ENCODE results near the gene ZNF592.

Gene ZNF592

DNA sequence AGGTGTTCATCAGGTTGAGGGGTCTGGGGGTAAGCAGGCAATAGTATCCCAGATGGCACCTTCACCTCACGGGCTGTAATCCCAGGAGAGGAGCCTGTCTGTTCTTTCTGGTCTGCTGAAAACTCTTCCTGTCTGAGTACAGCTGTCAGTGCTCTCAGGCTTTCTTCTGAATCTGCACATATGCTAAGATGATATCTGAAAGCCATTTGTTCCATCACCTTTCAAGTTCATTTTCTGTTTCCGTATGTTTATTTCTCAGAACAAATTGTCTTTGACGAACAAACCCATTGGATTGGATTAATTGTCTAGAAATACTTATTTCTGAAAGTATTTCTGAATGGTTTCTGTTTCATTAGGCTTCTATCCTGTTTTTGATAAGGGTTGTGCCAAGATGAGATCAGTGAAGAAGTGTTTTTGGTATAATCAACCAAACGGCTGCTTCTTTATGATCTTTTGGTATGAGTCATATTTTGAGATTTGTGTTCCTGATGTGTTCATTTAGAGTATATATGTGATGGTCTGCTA lies 13.3 kb downstream of the ZNF592 start:
- H3K27ac ChIP-seq (ENCODE audit: low read depth, low read length): no peak overlapping the region
- peaks cover 8% of the 10 kb centered on the region for H3K4me1 ChIP-seq (ENCODE audit: control insufficient read depth, insufficient read depth, low read length, unreplicated experiment)

DNA sequence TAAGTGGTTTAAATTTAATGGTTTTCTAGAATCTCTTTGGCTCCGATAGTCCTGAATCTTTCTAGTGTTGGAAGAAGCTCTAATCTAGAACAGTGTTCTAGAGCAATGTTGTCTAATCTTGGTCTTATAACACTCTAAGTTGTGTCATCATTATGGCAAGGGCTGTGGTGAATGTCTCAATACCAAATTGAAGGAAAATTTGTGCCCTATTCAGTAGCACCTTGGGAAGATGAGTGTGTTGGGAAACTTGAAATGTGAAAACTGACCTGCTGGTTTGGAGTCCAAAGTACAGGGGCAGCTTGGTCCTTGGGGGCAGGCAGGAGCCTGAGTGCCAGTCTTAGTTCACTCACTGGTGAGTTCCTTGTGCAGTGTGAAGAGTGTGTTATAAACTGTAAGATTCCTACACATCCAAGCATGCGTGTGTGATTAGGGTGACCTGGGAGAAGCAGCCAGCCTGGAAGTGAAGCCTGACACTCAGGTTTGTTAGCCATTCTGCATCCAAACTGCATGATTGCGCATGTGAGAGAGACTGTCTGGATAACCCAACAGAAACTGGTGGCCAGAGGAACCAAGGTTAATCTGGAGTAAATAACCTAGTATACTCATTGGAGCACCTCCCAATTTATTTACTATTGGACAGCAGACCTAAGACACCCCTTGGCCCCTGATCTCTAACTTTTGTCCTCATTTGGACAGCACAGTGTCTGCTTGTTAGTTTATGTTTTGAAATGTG lies 14.6 kb downstream of the ZNF592 start:
- Histone ChIP-seq H2AFZ (ENCODE audit: low read length, unreplicated experiment) (no peak overlapping the region), H3K27ac (ENCODE audit: low read depth, low read length) (no peak overlapping the region), H3K27me3 (ENCODE audit: insufficient read depth, low read length) (no peaks in the 10 kb centered on the region), H3K79me2 (ENCODE audit: control insufficient read depth, insufficient read depth, low read length, unreplicated experiment) (peaks cover 86% of the 10 kb centered on the region), H3K36me3 (ENCODE audit: insufficient read depth, low read length) (no peaks in the 10 kb centered on the region; the same call in 1 of the 2 replicates), H3K4me3 (ENCODE audit: low read depth, low read length) (no peak overlapping the region), H3K4me1 (ENCODE audit: control insufficient read depth, insufficient read depth, low read length, unreplicated experiment) (peaks cover 8% of the 10 kb centered on the region)

More for the DNA sequence above, 13.3 kb downstream of the ZNF592 start:
- H3K36me3 ChIP-seq (ENCODE audit: insufficient read depth, low read length): no peaks in the 10 kb centered on the region; the same call in 1 of the 2 replicates
- no peak overlapping the region for H2AFZ ChIP-seq (ENCODE audit: low read length, unreplicated experiment)
- no peak overlapping the region for H3K4me3 ChIP-seq (ENCODE audit: low read depth, low read length)
- H3K27me3 ChIP-seq (ENCODE audit: insufficient read depth, low read length): no peaks in the 10 kb centered on the region
- peaks cover 95% of the 10 kb centered on the region for H3K79me2 ChIP-seq (ENCODE audit: control insufficient read depth, insufficient read depth, low read length, unreplicated experiment)

DNA sequence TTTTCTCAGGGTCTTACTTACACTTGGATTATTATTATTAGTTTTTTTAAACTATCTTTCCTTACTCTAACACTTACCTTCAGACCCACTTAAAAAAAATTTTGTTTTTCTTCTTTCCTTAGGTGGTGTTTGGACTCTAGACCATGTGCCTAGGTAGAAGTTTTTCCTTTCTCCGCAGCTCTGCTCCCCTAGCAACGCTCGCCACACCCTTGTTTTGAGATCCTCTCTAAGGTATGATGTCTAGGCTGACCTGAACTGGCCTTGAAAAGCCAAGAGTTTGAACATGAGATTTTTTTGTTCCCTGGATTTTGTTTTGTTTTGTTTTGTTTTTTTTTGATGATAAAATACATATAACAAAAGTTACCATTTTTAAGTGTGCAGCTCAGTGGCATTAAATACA lies 16.2 kb downstream of the ZNF592 start:
- H3K27ac ChIP-seq (ENCODE audit: low read depth, low read length): no peak overlapping the region
- no peak overlapping the region for H3K4me3 ChIP-seq (ENCODE audit: low read depth, low read length)
- H3K27me3 ChIP-seq (ENCODE audit: insufficient read depth, low read length): no peaks in the 10 kb centered on the region
- peaks cover 8% of the 10 kb centered on the region for H3K4me1 ChIP-seq (ENCODE audit: control insufficient read depth, insufficient read depth, low read length, unreplicated experiment)
- peaks cover 78% of the 10 kb centered on the region for H3K79me2 ChIP-seq (ENCODE audit: control insufficient read depth, insufficient read depth, low read length, unreplicated experiment)
- peaks cover 4% of the 10 kb centered on the region; the same call in 1 of the 2 replicates for H3K36me3 ChIP-seq (ENCODE audit: insufficient read depth, low read length)
- no peak overlapping the region for H2AFZ ChIP-seq (ENCODE audit: low read length, unreplicated experiment)

DNA sequence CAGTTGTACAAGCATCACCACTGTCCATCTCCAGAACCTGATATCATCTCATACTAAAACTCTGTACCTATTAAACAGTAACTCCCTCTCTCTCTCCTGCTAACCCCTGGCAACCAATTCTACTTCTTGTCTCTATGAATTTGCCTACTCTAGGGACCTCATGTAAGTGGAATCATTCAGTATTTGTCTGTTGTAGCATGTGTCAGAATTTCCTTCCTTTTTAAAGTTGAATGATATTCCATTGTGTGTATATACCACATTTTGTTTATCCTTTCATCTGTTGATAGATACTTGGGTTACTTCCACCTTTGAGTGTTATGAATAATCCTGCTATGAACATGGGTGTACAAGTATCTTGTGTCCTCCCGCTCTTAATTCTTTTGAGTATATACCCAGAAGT lies 16.6 kb downstream of the ZNF592 start:
- no peaks in the 10 kb centered on the region for H3K27me3 ChIP-seq (ENCODE audit: insufficient read depth, low read length)
- no peak overlapping the region for H3K27ac ChIP-seq (ENCODE audit: low read depth, low read length)
- peaks cover 4% of the 10 kb centered on the region; the same call in 1 of the 2 replicates for H3K36me3 ChIP-seq (ENCODE audit: insufficient read depth, low read length)
- no peak overlapping the region for H3K4me3 ChIP-seq (ENCODE audit: low read depth, low read length)
- H3K4me1 ChIP-seq (ENCODE audit: control insufficient read depth, insufficient read depth, low read length, unreplicated experiment): peaks cover 8% of the 10 kb centered on the region
- no peak overlapping the region for H2AFZ ChIP-seq (ENCODE audit: low read length, unreplicated experiment)
- H3K79me2 ChIP-seq (ENCODE audit: control insufficient read depth, insufficient read depth, low read length, unreplicated experiment): peaks cover 76% of the 10 kb centered on the region

DNA sequence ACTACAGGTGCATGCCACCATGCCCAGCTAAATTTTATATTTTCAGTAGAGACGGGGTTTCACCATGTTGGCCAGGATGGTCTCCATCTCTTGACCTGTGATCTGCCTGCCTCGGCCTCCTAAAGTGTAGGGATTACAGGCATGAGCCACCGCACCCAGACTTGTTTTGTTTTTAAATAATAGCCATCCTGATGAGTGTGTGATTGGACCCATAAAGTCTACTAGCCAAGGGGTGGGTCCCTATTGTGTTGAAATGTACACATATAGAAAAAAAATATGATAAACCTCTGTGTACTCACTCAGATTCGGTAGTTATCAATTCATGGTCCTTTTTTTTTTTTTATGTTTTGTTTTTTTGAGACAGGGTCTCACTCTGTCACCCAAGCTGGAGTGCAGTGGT lies 17.3 kb downstream of the ZNF592 start:
- Histone ChIP-seq H3K4me1 (ENCODE audit: control insufficient read depth, insufficient read depth, low read length, unreplicated experiment) (peaks cover 8% of the 10 kb centered on the region), H3K27ac (ENCODE audit: low read depth, low read length) (no peak overlapping the region), H2AFZ (ENCODE audit: low read length, unreplicated experiment) (no peak overlapping the region), H3K4me3 (ENCODE audit: low read depth, low read length) (no peak overlapping the region), H3K79me2 (ENCODE audit: control insufficient read depth, insufficient read depth, low read length, unreplicated experiment) (peaks cover 76% of the 10 kb centered on the region), H3K27me3 (ENCODE audit: insufficient read depth, low read length) (no peaks in the 10 kb centered on the region), H3K36me3 (ENCODE audit: insufficient read depth, low read length) (peaks cover 4% of the 10 kb centered on the region; the same call in 1 of the 2 replicates)

DNA sequence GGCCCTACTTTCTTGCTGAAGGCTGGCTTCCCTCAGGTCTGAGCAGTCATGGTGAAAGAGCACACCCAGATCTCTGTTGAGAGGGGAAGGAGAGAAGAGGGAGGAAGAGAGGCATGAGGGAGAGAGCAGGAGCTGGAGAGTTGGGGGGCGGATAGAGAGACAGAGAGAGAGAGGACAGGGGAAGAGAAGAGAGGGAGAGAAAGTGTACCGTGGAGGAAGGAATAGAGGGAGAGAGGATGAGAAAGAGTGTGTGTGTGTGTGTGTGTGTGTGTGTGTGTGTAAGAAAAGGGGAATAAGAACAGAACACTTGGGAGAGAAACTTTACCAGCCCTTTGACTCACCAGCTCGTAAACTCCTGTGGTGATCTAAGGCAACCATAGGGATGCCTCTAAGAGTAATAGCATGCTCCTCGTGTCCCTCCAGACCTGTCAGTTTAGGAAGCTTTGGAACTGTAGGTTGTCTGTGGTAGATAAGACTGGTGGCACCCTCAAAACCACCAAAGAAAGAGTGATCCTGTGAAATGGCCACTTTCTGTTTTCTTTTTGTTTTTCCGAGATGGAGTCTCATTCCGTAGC lies 18.2 kb downstream of the ZNF592 start:
- Histone ChIP-seq H3K4me3 (ENCODE audit: low read depth, low read length) (no peak overlapping the region), H3K27ac (ENCODE audit: low read depth, low read length) (no peak overlapping the region), H3K36me3 (ENCODE audit: insufficient read depth, low read length) (peaks cover 4% of the 10 kb centered on the region; the same call in 1 of the 2 replicates), H2AFZ (ENCODE audit: low read length, unreplicated experiment) (no peak overlapping the region), H3K79me2 (ENCODE audit: control insufficient read depth, insufficient read depth, low read length, unreplicated experiment) (peaks cover 74% of the 10 kb centered on the region), H3K27me3 (ENCODE audit: insufficient read depth, low read length) (no peaks in the 10 kb centered on the region), H3K4me1 (ENCODE audit: control insufficient read depth, insufficient read depth, low read length, unreplicated experiment) (peaks cover 4% of the 10 kb centered on the region)

DNA sequence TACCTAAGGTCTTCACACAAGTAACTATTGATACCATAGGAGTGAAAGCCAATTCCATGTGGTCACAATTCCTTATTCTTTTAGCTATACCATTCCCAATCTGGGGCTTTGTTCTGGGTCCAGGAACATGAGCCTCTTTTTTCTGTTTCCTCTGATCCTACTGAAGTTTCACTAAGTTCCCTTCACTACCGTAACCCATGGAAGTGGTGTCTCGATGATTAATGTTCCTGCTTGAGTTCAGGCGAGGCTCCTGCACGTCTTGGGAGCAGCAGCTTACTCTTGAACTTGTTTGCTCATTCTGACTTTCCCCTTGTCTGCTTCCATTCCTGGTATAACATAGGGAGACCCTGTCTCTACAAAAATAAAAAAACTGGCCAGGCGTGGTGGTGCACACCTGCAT lies 23.6 kb downstream of the ZNF592 start:
- Histone ChIP-seq H3K27me3 (ENCODE audit: insufficient read depth, low read length) (no peaks in the 10 kb centered on the region), H3K36me3 (ENCODE audit: insufficient read depth, low read length) (peaks cover 10% of the 10 kb centered on the region; the same call in 1 of the 2 replicates), H3K4me1 (ENCODE audit: control insufficient read depth, insufficient read depth, low read length, unreplicated experiment) (no peaks in the 10 kb centered on the region), H3K79me2 (ENCODE audit: control insufficient read depth, insufficient read depth, low read length, unreplicated experiment) (peaks cover 61% of the 10 kb centered on the region), H3K4me3 (ENCODE audit: low read depth, low read length) (no peak overlapping the region), H2AFZ (ENCODE audit: low read length, unreplicated experiment) (no peak overlapping the region), H3K27ac (ENCODE audit: low read depth, low read length) (no peak overlapping the region)

DNA sequence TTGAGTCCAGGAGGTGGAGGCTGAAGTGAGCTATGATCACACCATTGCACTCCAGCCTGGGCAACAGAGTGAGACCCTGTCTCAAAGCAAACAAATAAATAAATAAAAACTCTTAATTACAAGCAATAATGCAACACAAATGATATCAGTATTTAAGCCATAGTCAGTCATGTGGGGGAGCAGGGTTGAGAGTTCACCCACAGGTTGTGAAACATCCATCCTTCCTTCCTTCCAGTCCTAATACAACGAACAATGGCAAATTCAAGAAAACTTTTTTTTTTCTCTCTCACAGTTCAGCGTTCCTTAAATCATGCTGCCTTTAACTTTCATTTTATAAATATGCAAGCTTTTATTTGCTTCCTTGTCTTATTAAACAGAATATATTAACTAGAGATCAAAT lies 24.1 kb downstream of the ZNF592 start:
- Histone ChIP-seq H3K4me1 (ENCODE audit: control insufficient read depth, insufficient read depth, low read length, unreplicated experiment) (no peaks in the 10 kb centered on the region), H3K79me2 (ENCODE audit: control insufficient read depth, insufficient read depth, low read length, unreplicated experiment) (peaks cover 61% of the 10 kb centered on the region), H3K4me3 (ENCODE audit: low read depth, low read length) (no peak overlapping the region), H3K36me3 (ENCODE audit: insufficient read depth, low read length) (peaks cover 10% of the 10 kb centered on the region; the same call in 1 of the 2 replicates), H3K27me3 (ENCODE audit: insufficient read depth, low read length) (no peaks in the 10 kb centered on the region), H2AFZ (ENCODE audit: low read length, unreplicated experiment) (no peak overlapping the region), H3K27ac (ENCODE audit: low read depth, low read length) (no peak overlapping the region)

DNA sequence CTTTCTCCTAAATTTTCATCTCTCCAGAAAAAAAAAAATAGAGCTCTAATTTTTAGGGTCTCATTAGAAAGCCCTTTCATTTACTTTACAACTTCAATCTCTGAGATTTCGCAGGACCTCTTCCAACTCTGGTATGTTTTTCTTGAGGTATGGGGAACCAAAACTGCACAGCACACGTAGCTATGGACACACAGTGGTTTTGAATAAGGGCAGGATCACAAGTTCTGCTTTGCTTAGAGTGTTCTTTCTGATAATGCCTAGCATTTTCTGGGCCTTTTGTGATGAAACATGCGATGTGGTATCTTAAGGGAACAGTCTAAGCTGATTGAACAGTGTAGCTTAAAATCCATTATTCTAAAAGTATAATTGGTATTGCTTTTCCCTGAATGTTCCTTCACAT lies 25.3 kb downstream of the ZNF592 start:
- Histone ChIP-seq H3K27me3 (ENCODE audit: insufficient read depth, low read length) (no peaks in the 10 kb centered on the region), H3K27ac (ENCODE audit: low read depth, low read length) (no peak overlapping the region), H3K79me2 (ENCODE audit: control insufficient read depth, insufficient read depth, low read length, unreplicated experiment) (peaks cover 57% of the 10 kb centered on the region), H3K4me1 (ENCODE audit: control insufficient read depth, insufficient read depth, low read length, unreplicated experiment) (no peaks in the 10 kb centered on the region), H3K4me3 (ENCODE audit: low read depth, low read length) (no peak overlapping the region), H3K36me3 (ENCODE audit: insufficient read depth, low read length) (peaks cover 8% of the 10 kb centered on the region; the same call in 1 of the 2 replicates), H2AFZ (ENCODE audit: low read length, unreplicated experiment) (no peak overlapping the region)

DNA sequence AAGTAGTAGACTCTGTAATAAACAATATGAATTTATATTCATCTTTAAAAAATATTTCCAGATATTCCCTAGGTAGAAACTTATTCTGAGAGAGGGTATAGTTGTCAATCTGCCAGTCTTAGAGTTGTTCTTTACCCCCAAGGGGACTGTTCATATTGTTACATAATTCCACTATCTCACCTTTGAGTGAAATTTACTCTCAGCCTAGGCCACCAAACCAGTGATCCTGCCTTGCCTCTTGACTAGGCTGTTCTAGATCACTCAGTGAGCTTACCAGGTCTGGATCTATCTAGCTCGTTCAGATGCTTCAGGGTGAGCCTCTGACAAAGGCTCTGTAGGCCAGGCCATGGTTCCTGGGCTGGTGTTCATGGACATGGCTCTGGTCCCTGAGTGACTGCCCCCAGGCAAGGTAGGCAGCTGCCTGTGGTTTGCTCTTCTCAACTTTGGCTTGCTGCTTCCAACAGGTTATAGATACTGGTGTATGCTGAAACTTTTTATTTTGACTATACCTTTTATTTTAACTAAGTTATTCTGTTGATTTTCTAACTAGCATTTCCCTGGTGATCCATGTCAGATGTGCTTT lies 27.6 kb downstream of the ZNF592 start:
- Histone ChIP-seq H3K27me3 (ENCODE audit: insufficient read depth, low read length) (no peaks in the 10 kb centered on the region), H3K27ac (ENCODE audit: low read depth, low read length) (no peak overlapping the region), H3K4me1 (ENCODE audit: control insufficient read depth, insufficient read depth, low read length, unreplicated experiment) (no peaks in the 10 kb centered on the region), H3K36me3 (ENCODE audit: insufficient read depth, low read length) (0 out of 2 replicates have a peak, but pooled peaks cover 6% of the 10 kb centered on the region), H3K4me3 (ENCODE audit: low read depth, low read length) (no peak overlapping the region), H2AFZ (ENCODE audit: low read length, unreplicated experiment) (no peak overlapping the region), H3K79me2 (ENCODE audit: control insufficient read depth, insufficient read depth, low read length, unreplicated experiment) (peaks cover 51% of the 10 kb centered on the region)
